Bronchial smooth muscle cell (primary cell): Measurements from ENCODE around the gene GLDC. TPM values are rescaled to one million over a fixed set of nuclear protein-coding genes. Genes with fewer than 3 reads are reported as not detected.

Source experiments
- total RNA-seq: library from RNA; depleted of rRNA; stranded (reverse); fragments of >200 nt; gene quantifications from 2 replicates; pipeline ENCODE4 v1.2.1, GENCODE V29; 2014

Gene GLDC
- 0.09 and 0.16 TPM in 2 replicates for total RNA-seq

DNA sequence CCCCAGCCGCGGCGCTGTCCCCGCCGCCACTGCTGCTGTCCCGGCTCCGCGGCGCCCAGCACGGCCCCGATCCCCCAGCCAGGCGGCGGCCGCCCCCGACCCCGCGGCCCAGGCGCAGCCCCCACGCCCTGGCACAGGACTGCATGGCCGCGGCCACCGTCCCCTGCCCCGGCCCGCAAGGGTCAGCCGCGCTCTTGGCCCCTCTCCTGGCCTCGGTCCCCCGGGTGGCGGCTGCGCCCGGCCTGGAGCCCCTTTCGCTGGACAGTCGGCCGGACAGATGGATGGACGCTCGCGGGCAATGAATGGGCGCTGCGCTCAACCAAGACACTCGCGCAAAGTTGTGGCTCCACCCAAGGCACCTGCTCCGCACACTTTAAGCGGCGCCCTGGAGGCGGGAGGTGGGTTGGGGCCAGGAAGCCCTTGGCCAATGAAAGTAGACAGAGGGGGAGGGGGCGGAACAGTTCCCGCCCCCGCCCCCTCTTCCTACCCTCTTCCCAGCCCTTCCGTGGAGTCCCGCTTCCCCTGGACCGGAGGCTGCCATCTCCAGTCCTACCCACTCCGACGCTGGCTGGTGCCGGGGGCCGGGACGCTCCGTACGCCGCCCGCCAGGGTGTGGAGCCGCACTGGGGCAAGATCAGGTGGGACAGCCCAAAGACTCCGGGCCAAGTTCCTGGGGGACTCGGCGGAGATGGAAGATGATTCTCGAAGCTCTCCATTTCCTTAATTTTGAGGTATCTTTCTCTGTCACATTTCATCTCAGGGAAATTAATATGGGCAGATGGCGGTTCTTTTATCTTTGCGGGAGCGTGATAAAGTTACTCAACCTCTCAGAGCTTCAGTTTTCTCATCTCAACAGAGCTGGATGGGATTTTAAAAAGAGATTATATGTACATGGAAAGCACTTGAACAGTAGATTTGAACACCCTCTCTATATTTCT, at the start of gene GLDC:
GLDC (minus strand) TSS at position 375 of the 938 bp plus-strand sequence; CDS start at position 145, 230 bp downstream.

Other genes with a start within 250 kb of the GLDC start
- gene UHRF2, start 232.5 kb downstream of the GLDC start, total RNA-seq, result 51.3 and 52.3 TPM in 2 replicates
- gene KDM4C, start 112.2 kb upstream of the GLDC start, total RNA-seq, result 31.1 and 34.8 TPM in 2 replicates